GM21390 (cell line): ENCODE data around the gene DNM1L.
"Not testable (repeated sequence)": the region's sequence is repeated elsewhere in the genome, so short reads cannot be mapped to it uniquely, and the experiment has no call there.

Source experiments
- ATAC-seq: cut with Tn5 transposase; IDR thresholded peaks from one replicate; pipeline ENCODE4 v1.9.1; 2021; ENCODE audit not compliant: unreplicated experiment

DNM1L gene

GRCh38 chr12:32695787-32696186 is 16.7 kb downstream of the DNM1L start:
- ATAC-seq, result no peak

- ATAC-seq, result no peak
These were observed 18.3 kb downstream of the DNM1L start for GRCh38 chr12:32697445-32697844.

GRCh38 chr12:32698285-32698684 is 19.2 kb downstream of the DNM1L start:
- no peak for ATAC-seq

- not testable (repeated sequence) for ATAC-seq
These were observed 20.3 kb downstream of the DNM1L start for GRCh38 chr12:32699437-32699836.

- no peak for ATAC-seq
These were observed 23.4 kb downstream of the DNM1L start for GRCh38 chr12:32702473-32702872.

- no peak for ATAC-seq
These were observed 23.8 kb downstream of the DNM1L start for GRCh38 chr12:32702946-32703345.

- no peak for ATAC-seq
These were observed 26.7 kb downstream of the DNM1L start for GRCh38 chr12:32705783-32706182.

- no peak for ATAC-seq
These were observed 27.4 kb downstream of the DNM1L start for GRCh38 chr12:32706335-32707024.

- no peak for ATAC-seq
These were observed 29.8 kb downstream of the DNM1L start for GRCh38 chr12:32708926-32709325.

GRCh38 chr12:32714772-32715171 is 35.7 kb downstream of the DNM1L start:
- no peak for ATAC-seq

GRCh38 chr12:32718926-32719325 is 39.8 kb downstream of the DNM1L start:
- ATAC-seq, result no peak

GRCh38 chr12:32725308-32725707 is 46.2 kb downstream of the DNM1L start:
- ATAC-seq, result not testable (repeated sequence)

- ATAC-seq, result no peak
These were observed 47.2 kb downstream of the DNM1L start for GRCh38 chr12:32726286-32726685.

GRCh38 chr12:32727237-32727636 is 48.1 kb downstream of the DNM1L start:
- no peak for ATAC-seq

GRCh38 chr12:32734952-32735351 is 55.9 kb downstream of the DNM1L start:
- ATAC-seq, result no peak

- ATAC-seq, result no peak
These were observed 57.3 kb downstream of the DNM1L start for GRCh38 chr12:32736445-32736844.

GRCh38 chr12:32737715-32738114 is 58.6 kb downstream of the DNM1L start:
- no peak for ATAC-seq

GRCh38 chr12:32739279-32739678 is 60.2 kb downstream of the DNM1L start:
- no peak for ATAC-seq

- ATAC-seq, result no peak
These were observed 63.0 kb downstream of the DNM1L start for GRCh38 chr12:32742133-32742532.

GRCh38 chr12:32743264-32743663 is 64.2 kb downstream of the DNM1L start:
- ATAC-seq, result no peak

GRCh38 chr12:32753605-32754004 is 74.5 kb downstream of the DNM1L start:
- no peak for ATAC-seq

GRCh38 chr12:32754111-32754510 is 75.0 kb downstream of the DNM1L start:
- no peak for ATAC-seq

GRCh38 chr12:32755051-32755653 is 76.1 kb downstream of the DNM1L start:
- peak; percentile 62 for ATAC-seq
